OCI-LY7 (cell line): Measurements from ENCODE around the gene GSTO1. TPM values are rescaled to one million over a fixed set of nuclear protein-coding genes. Genes with fewer than 3 reads are reported as not detected.

Experiments
- BruUV-seq: library from RNA; stranded (reverse); fragments of 400-500 nt; replicated peaks from 2 replicates; lab custom pipeline; 2021; lab: Mats Ljungman, UMichigan
- CTCF ChIA-PET: fragments of 300-600 bp; sonication (Branson Sonifier 250); formaldehyde crosslinking; loops from one replicate; lab custom pipeline; 2022; ENCODE audit warnings: antibody characterized with exemption; ENCODE audit not compliant: unreplicated experiment; lab: Charles Lee
- POLR2A ChIA-PET: fragments of 300-600 bp; sonication (Branson Sonifier 250); formaldehyde crosslinking; loops from one replicate; lab custom pipeline; 2022; ENCODE audit warnings: antibody characterized with exemption; lab: Charles Lee
- DNase-seq: peaks from one replicate; pipeline ENCODE4 v3.0.0-alpha.2; 2015; ENCODE audit warnings: low spot score
- H2AFZ ChIP-seq: fragments of 200-600 bp; sonication (generic), shearing (Covaris generic); 2 replicates; pipeline ENCODE4 v1.6.1; 2014; ENCODE audit warnings: mild to moderate bottlenecking, antibody characterized with exemption, low read length, moderate library complexity
- H3K27ac ChIP-seq: fragments of 200-600 bp; sonication (generic); 2 replicates; pipeline ENCODE4 v1.5.1; 2014; ENCODE audit warnings: mixed run types, low read depth, mild to moderate bottlenecking, moderate library complexity, low read length, inconsistent platforms; ENCODE audit not compliant: poor library complexity, severe bottlenecking
- H3K36me3 ChIP-seq: fragments of 200-600 bp; sonication (generic); 2 replicates; pipeline ENCODE4 v1.6.1; 2014; ENCODE audit warnings: mild to moderate bottlenecking, antibody characterized with exemption, low read length, moderate library complexity, mixed read lengths; ENCODE audit not compliant: insufficient read depth
- H3K4me1 ChIP-seq: fragments of 200-600 bp; sonication (generic); 2 replicates; pipeline ENCODE4 v1.5.1; 2014; ENCODE audit warnings: mild to moderate bottlenecking, low read length; ENCODE audit not compliant: insufficient read depth, poor library complexity, severe bottlenecking
- H3K4me2 ChIP-seq: fragments of 200-600 bp; sonication (generic); 2 replicates; pipeline ENCODE4 v1.6.1; 2014; ENCODE audit warnings: mild to moderate bottlenecking, low read length
- H3K4me3 ChIP-seq: fragments of 200-600 bp; sonication (generic); 2 replicates; pipeline ENCODE4 v1.5.1; 2014; ENCODE audit warnings: mild to moderate bottlenecking, low read depth, low read length; ENCODE audit not compliant: poor library complexity, severe bottlenecking
- H3K79me2 ChIP-seq: fragments of 200-600 bp; sonication (generic); 2 replicates; pipeline ENCODE4 v1.6.1; 2016; ENCODE audit warnings: low read depth, mild to moderate bottlenecking, low read length, moderate library complexity, mixed read lengths; ENCODE audit not compliant: insufficient read depth
- H3K9me2 ChIP-seq: fragments of 200-600 bp; sonication (generic); 2 replicates; pipeline ENCODE4 v1.6.1; 2016; ENCODE audit warnings: mild to moderate bottlenecking, low read length, mixed read lengths; ENCODE audit not compliant: insufficient read depth
- H3K9me3 ChIP-seq: fragments of 200-600 bp; sonication (generic); 2 replicates; pipeline ENCODE4 v1.6.1; 2014; ENCODE audit warnings: mild to moderate bottlenecking, mixed run types, low read length, mixed read lengths
- H4K20me1 ChIP-seq: fragments of 200-600 bp; sonication (generic); 2 replicates; pipeline ENCODE4 v1.6.1; 2014; ENCODE audit warnings: mild to moderate bottlenecking, antibody characterized with exemption, low read length, moderate library complexity, mixed read lengths; ENCODE audit not compliant: insufficient read depth
- EZH2phosphoT487 ChIP-seq: fragments of 200-600 bp; sonication (generic); IDR thresholded peaks from 2 replicates; pipeline ENCODE4 v1.6.1; 2018; ENCODE audit warnings: low read depth, borderline replicate concordance, mild to moderate bottlenecking, mixed run types, antibody characterized with exemption, low read length, moderate library complexity, mixed read lengths
- intact Hi-C: fragments of 100-400 bp; cut with micrococcal nuclease; formaldehyde crosslinking; loops from one replicate; pipeline ENCODE4 v1.10.0; 2022; ENCODE audit not compliant: unreplicated experiment
- total RNA-seq, 2 experiments: library from RNA; depleted of rRNA in 1 of 2; stranded (reverse); fragments of >200 nt in 1 of 2; shearing (Covaris generic) in 1 of 2; gene quantifications; 2 replicates each; pipeline ENCODE4 v1.2.3, GENCODE V29; 2014 to 2022
- TF ChIP-seq, protein P1 (sequence below): fragments of 200-600 bp; sonication (generic); conservative IDR thresholded peaks from 2 replicates; pipeline ENCODE4 v1.5.1; 2014; ENCODE audit warnings: mild to moderate bottlenecking, antibody characterized with exemption, low read length, moderate library complexity, mixed read lengths

Gene GSTO1
- total RNA-seq, 2 experiments from 2014 or later = 1.7 to 27.4 TPM

GRCh38 chr10:104257235-104257634, 2.5 kb downstream of the GSTO1 start:
- Histone ChIP-seq H3K79me2 (peaks cover 23% of the 10 kb centered on the region; the same call in 1 of the 2 replicates), H3K4me2 (peak overlapping the region; percentile 75; the same call in 1 of the 2 replicates), H3K9me2 (no peaks in the 10 kb centered on the region), H3K4me3 (no peak overlapping the region), H3K27ac (no peak overlapping the region), H3K36me3 (peaks cover 35% of the 10 kb centered on the region), H2AFZ (no peak overlapping the region), H3K9me3 (no peaks in the 10 kb centered on the region), H3K4me1 (peaks cover 14% of the 10 kb centered on the region), H4K20me1 (no peaks in the 10 kb centered on the region; the same call in 1 of the 2 replicates)
- no peak for TF ChIP-seq EZH2phosphoT487
- TF ChIP-seq, protein P1, sequence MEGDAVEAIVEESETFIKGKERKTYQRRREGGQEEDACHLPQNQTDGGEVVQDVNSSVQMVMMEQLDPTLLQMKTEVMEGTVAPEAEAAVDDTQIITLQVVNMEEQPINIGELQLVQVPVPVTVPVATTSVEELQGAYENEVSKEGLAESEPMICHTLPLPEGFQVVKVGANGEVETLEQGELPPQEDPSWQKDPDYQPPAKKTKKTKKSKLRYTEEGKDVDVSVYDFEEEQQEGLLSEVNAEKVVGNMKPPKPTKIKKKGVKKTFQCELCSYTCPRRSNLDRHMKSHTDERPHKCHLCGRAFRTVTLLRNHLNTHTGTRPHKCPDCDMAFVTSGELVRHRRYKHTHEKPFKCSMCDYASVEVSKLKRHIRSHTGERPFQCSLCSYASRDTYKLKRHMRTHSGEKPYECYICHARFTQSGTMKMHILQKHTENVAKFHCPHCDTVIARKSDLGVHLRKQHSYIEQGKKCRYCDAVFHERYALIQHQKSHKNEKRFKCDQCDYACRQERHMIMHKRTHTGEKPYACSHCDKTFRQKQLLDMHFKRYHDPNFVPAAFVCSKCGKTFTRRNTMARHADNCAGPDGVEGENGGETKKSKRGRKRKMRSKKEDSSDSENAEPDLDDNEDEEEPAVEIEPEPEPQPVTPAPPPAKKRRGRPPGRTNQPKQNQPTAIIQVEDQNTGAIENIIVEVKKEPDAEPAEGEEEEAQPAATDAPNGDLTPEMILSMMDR = no peak
- no peak for DNase-seq
- BruUV-seq = no TSS peak
- intact Hi-C loops = no loop called here
- POLR2A ChIA-PET = interaction anchor here (0.7 to 2.4 kb wide), 4 partner anchors 9 to 484 kb away, joined by 3 to 8 read pairs (median 6); no protein-coding TSS in a partner anchor
- CTCF ChIA-PET = no interaction called here

- peaks cover 27% of the 10 kb centered on the region; the same call in 1 of the 2 replicates for H3K79me2 ChIP-seq
- BruUV-seq = no TSS peak
- H3K9me3 ChIP-seq = no peaks in the 10 kb centered on the region
- intact Hi-C loops = loop anchor here (1.0 kb wide), 1 partner anchor 31 kb away; no protein-coding TSS in a partner anchor
- peaks cover 5% of the 10 kb centered on the region; the same call in 1 of the 2 replicates for H4K20me1 ChIP-seq
- no peak overlapping the region for H3K4me2 ChIP-seq
- no peak overlapping the region for H3K27ac ChIP-seq
- CTCF ChIA-PET = no interaction called here
- no peaks in the 10 kb centered on the region for H3K9me2 ChIP-seq
- TF ChIP-seq, protein P1 = no peak
- TF ChIP-seq EZH2phosphoT487 = no peak
- no peak for DNase-seq
- peaks cover 35% of the 10 kb centered on the region for H3K36me3 ChIP-seq
- no peak overlapping the region for H2AFZ ChIP-seq
- peaks cover 14% of the 10 kb centered on the region for H3K4me1 ChIP-seq
- POLR2A ChIA-PET = interaction anchor here (2.4 kb wide), 1 partner anchor 9 kb away, joined by 8 read pairs; no protein-coding TSS in a partner anchor
- H3K4me3 ChIP-seq = no peak overlapping the region
Observed at GRCh38 chr10:104258209-104258608, 3.5 kb downstream of the GSTO1 start.

DNA sequence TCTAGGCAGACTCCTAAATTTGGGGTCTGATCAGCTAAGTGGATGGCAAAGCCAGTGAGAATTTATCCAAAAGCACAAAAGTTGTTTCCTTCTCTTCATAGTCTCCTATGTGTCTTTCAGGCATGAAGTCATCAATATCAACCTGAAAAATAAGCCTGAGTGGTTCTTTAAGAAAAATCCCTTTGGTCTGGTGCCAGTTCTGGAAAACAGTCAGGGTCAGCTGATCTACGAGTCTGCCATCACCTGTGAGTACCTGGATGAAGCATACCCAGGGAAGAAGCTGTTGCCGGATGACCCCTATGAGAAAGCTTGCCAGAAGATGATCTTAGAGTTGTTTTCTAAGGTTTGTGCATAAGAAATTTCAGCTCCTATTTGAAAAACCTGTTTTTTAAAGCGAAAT, 4.8 kb downstream of the GSTO1 start:
- no peak overlapping the region for H3K4me3 ChIP-seq
- no peak overlapping the region for H3K4me2 ChIP-seq
- no peaks in the 10 kb centered on the region for H3K9me3 ChIP-seq
- H3K4me1 ChIP-seq = peaks cover 9% of the 10 kb centered on the region
- no peak overlapping the region for H2AFZ ChIP-seq
- H3K79me2 ChIP-seq = peaks cover 40% of the 10 kb centered on the region; the same call in 1 of the 2 replicates
- peaks cover 18% of the 10 kb centered on the region; the same call in 1 of the 2 replicates for H4K20me1 ChIP-seq
- H3K36me3 ChIP-seq = peaks cover 47% of the 10 kb centered on the region
- DNase-seq = no peak
- no peak overlapping the region for H3K27ac ChIP-seq
- ChIA-PET POLR2A (interaction anchor here (0.6 to 1.3 kb wide), 2 partner anchors 10 to 26 kb away, joined by 3 to 4 read pairs; partner anchors contain the start of gene GSTO2), CTCF (no interaction called here)
- TF ChIP-seq EZH2phosphoT487 = no peak
- TF ChIP-seq, protein P1 = no peak
- no TSS peak for BruUV-seq
- no peaks in the 10 kb centered on the region for H3K9me2 ChIP-seq
- intact Hi-C loops = no loop called here
